ENCODE results near the gene SLC29A1.

GRCh38 chr6:44220913-44221290 is 2.5 kb upstream of the SLC29A1 start:
- TF ChIP-seq POLR2A (IDR thresholded peaks at IDR 0.05) (no peak), CTCF (IDR thresholded peaks at IDR 0.05 in 4 of 5, conservative IDR thresholded peaks at IDR 0.05 in 1 of 5) (no peak)
